ENCODE measurements around the gene CT47C1.
A peak's percentile ranks its signal among the peaks of the same experiment; 100 is the strongest.

The CT47C1 gene

DNA sequence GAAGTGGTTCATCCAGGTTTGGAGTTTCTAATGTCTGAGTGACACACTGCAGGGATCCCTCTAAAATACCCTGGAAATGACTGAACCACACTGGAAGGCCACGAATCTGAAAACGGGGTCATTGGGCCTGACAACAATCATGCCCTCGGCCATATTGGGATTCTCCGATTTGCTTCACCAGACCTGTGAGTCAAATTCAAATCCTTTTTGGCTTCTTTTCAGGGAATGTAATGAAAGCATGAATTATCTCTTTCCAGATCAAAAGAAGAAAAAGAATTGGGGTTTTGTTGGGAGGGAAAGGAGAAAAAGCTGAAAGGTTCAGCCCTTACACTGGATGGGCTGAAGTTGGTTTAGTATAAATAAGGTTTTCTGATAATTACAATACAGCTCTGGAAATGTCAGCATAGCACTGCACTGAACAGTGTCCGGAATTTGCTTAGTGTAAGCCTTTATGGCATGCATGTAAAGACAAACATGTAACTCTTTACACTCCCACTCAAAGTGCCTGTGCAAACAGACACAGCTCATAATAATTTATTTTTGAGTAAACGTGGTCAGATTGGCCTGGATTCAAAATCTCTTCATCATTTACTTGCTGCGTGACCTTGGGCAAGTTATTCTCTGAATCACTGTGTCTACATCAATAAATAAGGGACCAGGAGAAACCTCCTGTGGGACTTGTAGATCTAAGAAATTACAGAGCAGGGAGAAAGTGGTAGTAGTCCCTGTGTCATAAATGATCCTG is 21.4 kb downstream of the CT47C1 start:
- H3K36me3 Mint-ChIP-seq (ENCODE audit: low read depth) = no peaks in the 10 kb centered on the region
- no peak overlapping the region for H3K4me3 Mint-ChIP-seq
- no peaks in the 10 kb centered on the region for H3K4me1 Mint-ChIP-seq
- peaks cover 14% of the 10 kb centered on the region for H3K27me3 Mint-ChIP-seq
- no peaks in the 10 kb centered on the region for H3K9me3 Mint-ChIP-seq
- ATAC-seq = no peak
- no peak for DNase-seq
- H3K27ac Mint-ChIP-seq = no peak overlapping the region

DNA sequence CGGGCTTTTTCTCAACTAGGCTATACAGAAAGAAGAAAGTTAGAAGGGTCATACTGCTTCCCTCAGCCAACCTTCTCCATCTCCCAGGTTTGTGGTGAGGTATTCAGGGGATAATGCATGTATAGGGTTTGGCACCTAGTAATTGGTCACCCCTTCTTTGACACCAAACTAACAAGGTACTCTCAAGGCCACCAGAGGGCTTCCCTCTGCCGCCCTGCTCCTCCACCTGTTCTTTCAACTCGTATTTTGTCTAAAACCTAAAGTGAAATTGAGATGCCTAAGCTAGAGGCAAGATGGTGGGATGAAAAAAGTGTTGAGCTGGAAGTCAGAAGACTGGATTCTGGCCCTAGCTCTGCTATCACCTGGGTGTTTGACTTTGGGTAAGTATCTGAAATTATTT is 22.0 kb downstream of the CT47C1 start:
- Mint-ChIP-seq H3K36me3 (ENCODE audit: low read depth) (no peaks in the 10 kb centered on the region), H3K27ac (no peak overlapping the region), H3K27me3 (peaks cover 14% of the 10 kb centered on the region), H3K9me3 (no peaks in the 10 kb centered on the region), H3K4me3 (no peak overlapping the region), H3K4me1 (no peaks in the 10 kb centered on the region)
- ATAC-seq = no peak
- DNase-seq = no peak

GRCh38 chrX:119095936-119096335 is 23.1 kb downstream of the CT47C1 start:
- Mint-ChIP-seq H3K27ac (no peak overlapping the region), H3K9me3 (no peaks in the 10 kb centered on the region), H3K4me1 (no peaks in the 10 kb centered on the region), H3K4me3 (no peak overlapping the region), H3K36me3 (ENCODE audit: low read depth) (no peaks in the 10 kb centered on the region), H3K27me3 (peaks cover 12% of the 10 kb centered on the region)
- DNase-seq (no peak), ATAC-seq (no peak)

DNA sequence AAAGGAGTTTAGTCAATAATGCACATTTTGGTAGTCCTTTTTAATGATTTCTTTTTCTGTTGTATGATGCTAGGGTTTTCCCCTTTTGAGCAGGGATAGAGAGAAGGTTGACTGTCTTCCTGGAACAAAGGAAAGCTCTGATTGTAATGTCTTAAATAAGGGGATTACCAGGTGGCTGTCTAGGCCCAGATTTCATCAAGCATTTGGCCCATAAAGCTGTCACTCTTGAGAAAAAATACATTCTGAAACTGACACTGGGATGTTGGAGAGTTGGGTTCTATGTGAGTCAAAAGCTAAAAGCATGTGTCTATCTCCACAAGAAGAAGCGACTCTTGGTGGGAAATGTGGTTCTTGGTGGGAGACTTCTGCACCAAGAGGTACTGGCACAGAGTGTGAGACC is 28.4 kb downstream of the CT47C1 start:
- no peak overlapping the region for H3K4me3 Mint-ChIP-seq
- H3K27me3 Mint-ChIP-seq = peaks cover 5% of the 10 kb centered on the region
- no peak overlapping the region for H3K27ac Mint-ChIP-seq
- no peaks in the 10 kb centered on the region for H3K9me3 Mint-ChIP-seq
- no peaks in the 10 kb centered on the region for H3K36me3 Mint-ChIP-seq (ENCODE audit: low read depth)
- no peaks in the 10 kb centered on the region for H3K4me1 Mint-ChIP-seq
- ATAC-seq = no peak
- no peak for DNase-seq

- ATAC-seq (no peak), DNase-seq (no peak)
- Mint-ChIP-seq H3K27ac (no peak overlapping the region), H3K4me1 (no peaks in the 10 kb centered on the region), H3K9me3 (no peaks in the 10 kb centered on the region), H3K4me3 (no peak overlapping the region), H3K27me3 (peaks cover 4% of the 10 kb centered on the region), H3K36me3 (ENCODE audit: low read depth) (no peaks in the 10 kb centered on the region)
Observed at GRCh38 chrX:119105826-119106225, 33.0 kb downstream of the CT47C1 start.

- Mint-ChIP-seq H3K4me3 (no peak overlapping the region), H3K36me3 (ENCODE audit: low read depth) (no peaks in the 10 kb centered on the region), H3K9me3 (no peaks in the 10 kb centered on the region), H3K27me3 (peaks cover 4% of the 10 kb centered on the region), H3K27ac (no peak overlapping the region), H3K4me1 (no peaks in the 10 kb centered on the region)
- DNase-seq = no peak
- no peak for ATAC-seq
Observed at GRCh38 chrX:119107206-119107605, 34.4 kb downstream of the CT47C1 start.

GRCh38 chrX:119118780-119119395 is 46.1 kb downstream of the CT47C1 start:
- peak; percentile 56 for DNase-seq
- no peaks in the 10 kb centered on the region for H3K36me3 Mint-ChIP-seq (ENCODE audit: low read depth)
- H3K27me3 Mint-ChIP-seq = no peaks in the 10 kb centered on the region

GRCh38 chrX:119121341-119121740 is 48.5 kb downstream of the CT47C1 start:
- ATAC-seq = no peak
- no peak overlapping the region for H3K4me3 Mint-ChIP-seq
- no peaks in the 10 kb centered on the region for H3K27me3 Mint-ChIP-seq
- H3K27ac Mint-ChIP-seq = no peak overlapping the region
- no peak for DNase-seq
- no peaks in the 10 kb centered on the region for H3K4me1 Mint-ChIP-seq
- H3K36me3 Mint-ChIP-seq (ENCODE audit: low read depth) = no peaks in the 10 kb centered on the region
- no peaks in the 10 kb centered on the region for H3K9me3 Mint-ChIP-seq

More at GRCh38 chrX:119118780-119119395, 46.1 kb downstream of the CT47C1 start:
- no peaks in the 10 kb centered on the region for H3K9me3 Mint-ChIP-seq
- H3K27ac Mint-ChIP-seq = no peak overlapping the region
- H3K4me3 Mint-ChIP-seq = no peak overlapping the region
- peak; percentile 78 for ATAC-seq
- H3K4me1 Mint-ChIP-seq = no peaks in the 10 kb centered on the region
